HepG2 (cell line): ENCODE data around the gene DSTYK. TPM values are rescaled to one million over a fixed set of nuclear protein-coding genes. Genes with fewer than 3 reads are reported as not detected.

ENCODE experiments used
- ARNTL ChIP-seq: sonication (generic); formaldehyde crosslinking; IDR thresholded peaks from 2 replicates; pipeline ENCODE4 v1.4.0; 2020; ENCODE audit warnings: mild to moderate bottlenecking, missing genetic modification reagents
- CBX1 ChIP-seq: IDR thresholded peaks from one replicate; pipeline ENCODE4 v1.6.1; 2016; ENCODE audit warnings: antibody characterized with exemption, low read depth
- EHMT2 ChIP-seq: fragments of 200-600 bp; sonication (generic); IDR thresholded peaks from 2 replicates; pipeline ENCODE4 v1.7.0; 2017; ENCODE audit warnings: antibody characterized with exemption, low read depth, low read length, borderline replicate concordance
- GFI1 ChIP-seq: sonication (generic); formaldehyde crosslinking; IDR thresholded peaks from 2 replicates; pipeline ENCODE4 v1.5.0; 2020; ENCODE audit warnings: missing genetic modification reagents, mild to moderate bottlenecking, borderline replicate concordance
- KMT2A ChIP-seq: sonication (generic); formaldehyde crosslinking; IDR thresholded peaks from 2 replicates; pipeline ENCODE4 v1.4.0; 2020; ENCODE audit warnings: missing genetic modification reagents
- NR2C2 ChIP-seq: sonication (generic); formaldehyde crosslinking; IDR thresholded peaks from 2 replicates; pipeline ENCODE4 v1.4.0; 2020; ENCODE audit warnings: missing genetic modification reagents, mild to moderate bottlenecking, moderate library complexity, borderline replicate concordance
- POGZ ChIP-seq: sonication (generic); formaldehyde crosslinking; IDR thresholded peaks from 2 replicates; pipeline ENCODE4 v1.4.0; 2020; ENCODE audit warnings: mild to moderate bottlenecking, missing genetic modification reagents
- RFXANK ChIP-seq: IDR thresholded peaks from 2 replicates; pipeline ENCODE4 v1.6.1; 2016
- ZBTB7A ChIP-seq: sonication (generic); formaldehyde crosslinking; IDR thresholded peaks from 2 replicates; pipeline ENCODE4 v1.8.0; 2022; ENCODE audit warnings: mild to moderate bottlenecking, missing genetic modification reagents
- ZFP1 ChIP-seq: IDR thresholded peaks from 2 replicates; pipeline ENCODE4 v1.6.1; 2016
- ZNF101 ChIP-seq: sonication (generic); formaldehyde crosslinking; IDR thresholded peaks from 2 replicates; pipeline ENCODE4 v1.4.0; 2020; ENCODE audit warnings: mild to moderate bottlenecking, low read depth, missing genetic modification reagents, borderline replicate concordance
- ZNF160 ChIP-seq: sonication (generic); formaldehyde crosslinking; IDR thresholded peaks from 2 replicates; pipeline ENCODE4 v1.8.0; 2022; ENCODE audit warnings: mild to moderate bottlenecking, inconsistent platforms, missing genetic modification reagents
- ZNF282 ChIP-seq: fragments of 450-650 bp; IDR thresholded peaks from 2 replicates; pipeline ENCODE4 v1.6.1; 2018; ENCODE audit not compliant: partially characterized antibody
- ZNF326 ChIP-seq: sonication (generic); formaldehyde crosslinking; IDR thresholded peaks from 2 replicates; pipeline ENCODE4 v1.4.0; 2020; ENCODE audit warnings: missing genetic modification reagents, borderline replicate concordance
- ZNF354B ChIP-seq: sonication (generic); formaldehyde crosslinking; IDR thresholded peaks from 2 replicates; pipeline ENCODE4 v1.8.0; 2022; ENCODE audit warnings: mild to moderate bottlenecking, missing genetic modification reagents
- ZNF367 ChIP-seq: sonication (generic); formaldehyde crosslinking; IDR thresholded peaks from 2 replicates; pipeline ENCODE4 v1.4.0; 2020; ENCODE audit warnings: missing genetic modification reagents, borderline replicate concordance
- ZNF549 ChIP-seq: sonication (generic); formaldehyde crosslinking; IDR thresholded peaks from 2 replicates; pipeline ENCODE4 v1.5.0; 2020; ENCODE audit warnings: missing genetic modification reagents
- ZNF557 ChIP-seq: sonication (generic); formaldehyde crosslinking; IDR thresholded peaks from 2 replicates; pipeline ENCODE4 v1.4.0; 2020; ENCODE audit warnings: missing genetic modification reagents
- ZNF792 ChIP-seq: IDR thresholded peaks from 2 replicates; pipeline ENCODE4 v1.6.1; 2016
- polyA plus RNA-seq, 8 experiments: library from polyadenylated mRNA; depleted of rRNA in 3 of 8; stranded (reverse) in 7 of 8; unstranded in 1 of 8; fragments of >200 nt; fragmentation: Illumina TruSeq in 4 of 8; extraction: Trizol in 4 of 8; gene quantifications; 2 replicates each; pipeline versions ENCODE4 v1.2.1 to v1.2.3, GENCODE V29; 2011 to 2016; ENCODE audit warnings: low read depth in 4 of 8, missing spikeins in 1 of 8, mixed read lengths in 1 of 8; ENCODE audit not compliant: insufficient read depth in 1 of 8
- total RNA-seq, 5 experiments: library from RNA; depleted of rRNA; stranded (reverse); fragments of >200 nt; fragmentation: Illumina TruSeq; extraction: Trizol; gene quantifications; 2 replicates each; pipeline ENCODE4 v1.2.3, GENCODE V29; 2016; ENCODE audit warnings: low read depth in 1 of 5
- TF ChIP-seq, protein P1 (sequence below): IDR thresholded peaks from 2 replicates; pipeline ENCODE4 v1.6.1; 2016; ENCODE audit warnings: low read depth
- TF ChIP-seq, protein P2 (sequence below): sonication (generic); formaldehyde crosslinking; IDR thresholded peaks from 2 replicates; pipeline ENCODE4 v1.9.0; 2021; ENCODE audit warnings: missing genetic modification reagents, borderline replicate concordance
- TF ChIP-seq, protein P3 (sequence below): sonication (generic); formaldehyde crosslinking; IDR thresholded peaks from 2 replicates; pipeline ENCODE4 v1.5.0; 2020; ENCODE audit warnings: missing genetic modification reagents, mild to moderate bottlenecking, borderline replicate concordance
- TF ChIP-seq, protein P4 (sequence below), 2 experiments: IDR thresholded peaks; 2 replicates each; pipeline ENCODE4 v1.6.1; 2011 to 2012; ENCODE audit warnings: low read length in 2 of 2, borderline replicate concordance in 1 of 2, low read depth in 1 of 2, mild to moderate bottlenecking in 1 of 2, moderate library complexity in 1 of 2

The DSTYK gene
- total and polyA plus RNA-seq, 2 of the 13 experiments (the other 11 are each of a cell fraction or from before 2014, with no cell fraction given) = 2.6 to 4.8 TPM

DNA sequence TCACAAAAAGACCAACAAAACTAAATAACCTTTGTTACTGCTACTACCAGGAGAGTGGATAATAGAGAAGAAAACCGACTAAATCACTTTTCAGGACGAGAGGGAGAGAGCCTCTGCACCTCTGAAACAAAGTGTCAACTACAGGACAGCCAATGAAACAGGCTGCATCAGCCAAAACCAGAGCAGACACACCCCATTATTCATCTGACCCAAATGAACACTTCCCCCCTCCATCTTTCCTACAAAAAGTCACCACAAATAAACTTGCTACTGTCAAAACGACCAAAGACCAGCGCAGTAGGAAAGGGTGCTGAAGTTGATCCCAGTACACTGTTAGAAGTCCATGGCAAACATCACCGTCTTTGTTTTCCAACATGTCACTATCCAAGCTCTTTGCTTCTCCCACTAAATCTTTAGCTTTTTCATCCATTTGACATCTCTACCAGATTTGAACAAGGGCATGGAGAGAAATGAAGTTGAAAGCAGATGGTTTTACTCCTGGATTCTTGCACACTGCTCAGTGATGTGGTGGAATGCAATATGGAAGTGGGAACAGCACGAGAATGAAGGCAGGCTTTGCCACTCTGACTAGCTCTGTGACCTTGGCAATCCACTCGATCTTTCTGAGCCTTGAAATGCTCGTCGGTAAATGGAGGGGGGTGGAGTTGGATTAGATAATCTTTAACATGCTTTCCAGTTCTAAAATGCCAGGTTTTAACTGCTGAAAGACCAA is 20.5 kb downstream of the DSTYK start (continued):
- TF ChIP-seq, protein P1, sequence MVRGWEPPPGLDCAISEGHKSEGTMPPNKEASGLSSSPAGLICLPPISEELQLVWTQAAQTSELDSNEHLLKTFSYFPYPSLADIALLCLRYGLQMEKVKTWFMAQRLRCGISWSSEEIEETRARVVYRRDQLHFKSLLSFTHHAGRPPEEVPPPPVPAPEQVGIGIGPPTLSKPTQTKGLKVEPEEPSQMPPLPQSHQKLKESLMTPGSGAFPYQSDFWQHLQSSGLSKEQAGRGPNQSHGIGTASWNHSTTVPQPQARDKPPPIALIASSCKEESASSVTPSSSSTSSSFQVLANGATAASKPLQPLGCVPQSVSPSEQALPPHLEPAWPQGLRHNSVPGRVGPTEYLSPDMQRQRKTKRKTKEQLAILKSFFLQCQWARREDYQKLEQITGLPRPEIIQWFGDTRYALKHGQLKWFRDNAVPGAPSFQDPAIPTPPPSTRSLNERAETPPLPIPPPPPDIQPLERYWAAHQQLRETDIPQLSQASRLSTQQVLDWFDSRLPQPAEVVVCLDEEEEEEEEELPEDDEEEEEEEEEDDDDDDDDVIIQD (CRISPR knock-in tag) = peak; percentile 36; the same call in 1 of the 2 replicates
- TF ChIP-seq ZNF367 (CRISPR knock-in tag) (no peak), ZBTB7A (CRISPR knock-in tag) (no peak), ZNF354B (no peak), GFI1 (CRISPR knock-in tag) (no peak), ZNF282 (no peak), CBX1 (no peak), ZFP1 (CRISPR knock-in tag) (no peak), ZNF101 (CRISPR knock-in tag) (no peak), ARNTL (no peak), POGZ (peak; percentile 68), RFXANK (CRISPR knock-in tag) (0 out of 2 replicates have a peak, but pooled peaks have one; percentile 30), ZNF549 (no peak), ZNF792 (CRISPR knock-in tag) (0 out of 2 replicates have a peak, but pooled peaks have one; percentile 30), EHMT2 (0 out of 2 replicates have a peak, but pooled peaks have one; percentile 55), KMT2A (CRISPR knock-in tag) (0 out of 2 replicates have a peak, but pooled peaks have one; percentile 25), ZNF557 (CRISPR knock-in tag) (no peak), ZNF160 (no peak), ZNF326 (CRISPR knock-in tag) (no peak), NR2C2 (CRISPR knock-in tag) (no peak)
- TF ChIP-seq, protein P2, sequence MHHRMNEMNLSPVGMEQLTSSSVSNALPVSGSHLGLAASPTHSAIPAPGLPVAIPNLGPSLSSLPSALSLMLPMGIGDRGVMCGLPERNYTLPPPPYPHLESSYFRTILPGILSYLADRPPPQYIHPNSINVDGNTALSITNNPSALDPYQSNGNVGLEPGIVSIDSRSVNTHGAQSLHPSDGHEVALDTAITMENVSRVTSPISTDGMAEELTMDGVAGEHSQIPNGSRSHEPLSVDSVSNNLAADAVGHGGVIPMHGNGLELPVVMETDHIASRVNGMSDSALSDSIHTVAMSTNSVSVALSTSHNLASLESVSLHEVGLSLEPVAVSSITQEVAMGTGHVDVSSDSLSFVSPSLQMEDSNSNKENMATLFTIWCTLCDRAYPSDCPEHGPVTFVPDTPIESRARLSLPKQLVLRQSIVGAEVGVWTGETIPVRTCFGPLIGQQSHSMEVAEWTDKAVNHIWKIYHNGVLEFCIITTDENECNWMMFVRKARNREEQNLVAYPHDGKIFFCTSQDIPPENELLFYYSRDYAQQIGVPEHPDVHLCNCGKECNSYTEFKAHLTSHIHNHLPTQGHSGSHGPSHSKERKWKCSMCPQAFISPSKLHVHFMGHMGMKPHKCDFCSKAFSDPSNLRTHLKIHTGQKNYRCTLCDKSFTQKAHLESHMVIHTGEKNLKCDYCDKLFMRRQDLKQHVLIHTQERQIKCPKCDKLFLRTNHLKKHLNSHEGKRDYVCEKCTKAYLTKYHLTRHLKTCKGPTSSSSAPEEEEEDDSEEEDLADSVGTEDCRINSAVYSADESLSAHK (CRISPR knock-in tag) = no peak
- TF ChIP-seq, protein P3, sequence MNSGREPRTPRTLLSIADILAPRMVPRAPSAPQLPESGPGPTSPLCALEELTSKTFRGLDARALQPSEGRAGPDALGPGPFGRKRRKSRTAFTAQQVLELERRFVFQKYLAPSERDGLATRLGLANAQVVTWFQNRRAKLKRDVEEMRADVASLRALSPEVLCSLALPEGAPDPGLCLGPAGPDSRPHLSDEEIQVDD (CRISPR knock-in tag) = no peak
- TF ChIP-seq, protein P4, sequence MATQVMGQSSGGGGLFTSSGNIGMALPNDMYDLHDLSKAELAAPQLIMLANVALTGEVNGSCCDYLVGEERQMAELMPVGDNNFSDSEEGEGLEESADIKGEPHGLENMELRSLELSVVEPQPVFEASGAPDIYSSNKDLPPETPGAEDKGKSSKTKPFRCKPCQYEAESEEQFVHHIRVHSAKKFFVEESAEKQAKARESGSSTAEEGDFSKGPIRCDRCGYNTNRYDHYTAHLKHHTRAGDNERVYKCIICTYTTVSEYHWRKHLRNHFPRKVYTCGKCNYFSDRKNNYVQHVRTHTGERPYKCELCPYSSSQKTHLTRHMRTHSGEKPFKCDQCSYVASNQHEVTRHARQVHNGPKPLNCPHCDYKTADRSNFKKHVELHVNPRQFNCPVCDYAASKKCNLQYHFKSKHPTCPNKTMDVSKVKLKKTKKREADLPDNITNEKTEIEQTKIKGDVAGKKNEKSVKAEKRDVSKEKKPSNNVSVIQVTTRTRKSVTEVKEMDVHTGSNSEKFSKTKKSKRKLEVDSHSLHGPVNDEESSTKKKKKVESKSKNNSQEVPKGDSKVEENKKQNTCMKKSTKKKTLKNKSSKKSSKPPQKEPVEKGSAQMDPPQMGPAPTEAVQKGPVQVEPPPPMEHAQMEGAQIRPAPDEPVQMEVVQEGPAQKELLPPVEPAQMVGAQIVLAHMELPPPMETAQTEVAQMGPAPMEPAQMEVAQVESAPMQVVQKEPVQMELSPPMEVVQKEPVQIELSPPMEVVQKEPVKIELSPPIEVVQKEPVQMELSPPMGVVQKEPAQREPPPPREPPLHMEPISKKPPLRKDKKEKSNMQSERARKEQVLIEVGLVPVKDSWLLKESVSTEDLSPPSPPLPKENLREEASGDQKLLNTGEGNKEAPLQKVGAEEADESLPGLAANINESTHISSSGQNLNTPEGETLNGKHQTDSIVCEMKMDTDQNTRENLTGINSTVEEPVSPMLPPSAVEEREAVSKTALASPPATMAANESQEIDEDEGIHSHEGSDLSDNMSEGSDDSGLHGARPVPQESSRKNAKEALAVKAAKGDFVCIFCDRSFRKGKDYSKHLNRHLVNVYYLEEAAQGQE (IDR thresholded peaks at IDR 0.05; ENCODE audit: borderline replicate concordance in 1 of 2, low read depth in 1 of 2, low read length in 2 of 2) = no peak
